Loucy (cell line): Measurements from ENCODE around the gene EFNA5.

ENCODE experiments used
- EZH2phosphoT487 ChIP-seq: fragments of 200-600 bp; IDR thresholded peaks from 2 replicates; pipeline ENCODE4 v1.6.1; 2018; ENCODE audit warnings: antibody characterized with exemption, mild to moderate bottlenecking, moderate library complexity, borderline replicate concordance
- TF ChIP-seq, protein P1 (sequence below): fragments of 200-600 bp; sonication (generic); conservative IDR thresholded peaks from 2 replicates; pipeline ENCODE4 v1.5.1; 2014; ENCODE audit warnings: mild to moderate bottlenecking, antibody characterized with exemption, low read length

DNA sequence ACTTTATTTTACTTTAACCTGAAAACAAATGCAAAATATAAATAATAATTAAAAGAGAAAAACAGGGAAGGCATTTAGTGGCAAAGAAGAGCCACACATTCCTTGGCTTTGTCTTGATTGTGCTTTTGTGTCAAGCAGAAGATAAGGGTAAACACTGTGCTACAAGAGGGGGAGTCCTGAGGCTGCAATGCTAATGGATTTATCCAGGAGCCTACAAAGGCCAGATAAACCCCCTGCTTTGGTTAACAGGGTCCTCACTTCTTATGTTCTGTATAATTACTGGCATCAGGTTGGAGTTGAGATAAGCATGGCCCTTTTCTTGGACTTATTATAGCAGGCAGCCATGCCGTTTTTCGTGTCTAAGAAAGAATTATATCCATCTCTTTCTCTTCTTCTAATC lies 302.8 kb downstream of the EFNA5 start:
- TF ChIP-seq, protein P1, sequence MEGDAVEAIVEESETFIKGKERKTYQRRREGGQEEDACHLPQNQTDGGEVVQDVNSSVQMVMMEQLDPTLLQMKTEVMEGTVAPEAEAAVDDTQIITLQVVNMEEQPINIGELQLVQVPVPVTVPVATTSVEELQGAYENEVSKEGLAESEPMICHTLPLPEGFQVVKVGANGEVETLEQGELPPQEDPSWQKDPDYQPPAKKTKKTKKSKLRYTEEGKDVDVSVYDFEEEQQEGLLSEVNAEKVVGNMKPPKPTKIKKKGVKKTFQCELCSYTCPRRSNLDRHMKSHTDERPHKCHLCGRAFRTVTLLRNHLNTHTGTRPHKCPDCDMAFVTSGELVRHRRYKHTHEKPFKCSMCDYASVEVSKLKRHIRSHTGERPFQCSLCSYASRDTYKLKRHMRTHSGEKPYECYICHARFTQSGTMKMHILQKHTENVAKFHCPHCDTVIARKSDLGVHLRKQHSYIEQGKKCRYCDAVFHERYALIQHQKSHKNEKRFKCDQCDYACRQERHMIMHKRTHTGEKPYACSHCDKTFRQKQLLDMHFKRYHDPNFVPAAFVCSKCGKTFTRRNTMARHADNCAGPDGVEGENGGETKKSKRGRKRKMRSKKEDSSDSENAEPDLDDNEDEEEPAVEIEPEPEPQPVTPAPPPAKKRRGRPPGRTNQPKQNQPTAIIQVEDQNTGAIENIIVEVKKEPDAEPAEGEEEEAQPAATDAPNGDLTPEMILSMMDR = no peak
- TF ChIP-seq EZH2phosphoT487 = no peak
